ENCODE measurements around the gene TMEM250. TPM values are rescaled to one million over a fixed set of nuclear protein-coding genes. Genes with fewer than 3 reads are reported as not detected.

Gene TMEM250
- polyA plus RNA-seq, 1 donor = 27.2 TPM

GRCh38 chr9:136147038-136147889 lies 28.6 kb upstream of the TMEM250 start:
- DNase-seq = no peak

DNA sequence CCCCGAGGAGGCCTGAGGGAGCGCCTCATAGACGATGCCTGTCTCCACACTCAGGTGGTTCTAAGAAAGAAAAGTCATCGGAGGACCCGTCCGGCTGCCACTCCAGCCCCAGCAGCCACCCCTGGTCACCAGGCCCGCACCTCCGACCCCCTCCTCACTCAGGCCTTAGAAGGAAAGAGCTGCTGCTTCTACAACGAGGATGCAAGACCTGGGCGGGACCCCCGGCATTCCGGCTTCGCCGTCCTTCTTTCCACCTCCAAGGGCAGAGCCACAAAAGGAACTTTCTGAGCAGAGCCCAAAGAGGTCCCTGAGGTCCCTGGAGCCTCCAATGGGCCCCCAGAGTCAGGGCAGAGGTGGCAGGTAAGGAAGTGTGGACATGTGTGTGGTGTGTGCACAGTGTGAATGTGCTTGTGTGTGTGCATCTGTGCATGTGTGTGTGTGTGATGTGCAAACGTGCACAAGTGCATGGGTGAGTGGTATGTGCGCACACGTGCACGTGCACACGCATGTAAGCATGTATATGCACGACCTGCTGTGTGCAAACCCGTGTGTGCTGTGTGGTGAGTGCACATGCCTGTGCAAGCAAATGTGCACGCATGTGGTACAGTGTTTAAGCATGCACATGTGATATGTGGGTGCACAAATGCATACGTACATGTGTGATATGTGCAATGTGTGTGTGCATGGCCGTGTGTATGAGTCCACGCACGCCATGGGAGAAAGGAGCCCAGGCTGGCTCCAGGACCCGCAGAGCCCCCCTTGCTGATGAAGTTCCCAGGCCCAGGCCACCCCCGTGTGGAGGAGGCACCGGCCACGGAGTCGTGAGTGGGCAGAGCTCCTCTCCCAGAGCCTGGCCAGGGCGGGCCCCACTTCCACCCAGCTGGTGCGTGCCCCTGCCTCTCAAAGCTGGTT lies 27.7 kb upstream of the TMEM250 start:
- no peak for DNase-seq

- DNase-seq = no peak
These were observed 26.9 kb upstream of the TMEM250 start for GRCh38 chr9:136145580-136145979.

DNA sequence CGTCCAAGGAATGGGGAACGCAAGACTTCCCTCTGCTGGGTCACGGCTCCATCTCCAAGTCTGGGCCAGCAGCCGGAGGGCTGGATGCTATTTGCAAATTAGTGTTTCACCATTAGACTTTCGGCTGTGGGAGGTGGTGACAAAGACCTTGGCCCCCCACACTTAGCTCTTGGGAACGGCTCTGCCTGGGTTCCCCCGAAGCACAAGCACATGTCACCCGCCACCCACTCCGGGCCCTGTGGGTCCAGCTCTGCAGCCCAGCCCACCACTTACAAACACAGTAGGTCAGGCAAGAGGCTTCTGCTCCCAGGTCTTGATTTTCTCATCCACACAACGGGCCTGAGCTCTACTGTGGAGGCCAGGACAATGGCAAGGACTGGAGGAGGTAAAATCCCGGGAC lies 25.8 kb upstream of the TMEM250 start:
- DNase-seq = no peak

GRCh38 chr9:136143215-136144001 lies 24.7 kb upstream of the TMEM250 start:
- no peak for DNase-seq

GRCh38 chr9:136142859-136143214 lies 24.2 kb upstream of the TMEM250 start:
- no peak for DNase-seq

- no peak for DNase-seq
These were observed 23.7 kb upstream of the TMEM250 start for GRCh38 chr9:136142414-136142796.

- no peak for DNase-seq
These were observed 23.2 kb upstream of the TMEM250 start for GRCh38 chr9:136141682-136142413.

GRCh38 chr9:136140966-136141365 lies 22.3 kb upstream of the TMEM250 start:
- peak; percentile 67 for DNase-seq

DNA sequence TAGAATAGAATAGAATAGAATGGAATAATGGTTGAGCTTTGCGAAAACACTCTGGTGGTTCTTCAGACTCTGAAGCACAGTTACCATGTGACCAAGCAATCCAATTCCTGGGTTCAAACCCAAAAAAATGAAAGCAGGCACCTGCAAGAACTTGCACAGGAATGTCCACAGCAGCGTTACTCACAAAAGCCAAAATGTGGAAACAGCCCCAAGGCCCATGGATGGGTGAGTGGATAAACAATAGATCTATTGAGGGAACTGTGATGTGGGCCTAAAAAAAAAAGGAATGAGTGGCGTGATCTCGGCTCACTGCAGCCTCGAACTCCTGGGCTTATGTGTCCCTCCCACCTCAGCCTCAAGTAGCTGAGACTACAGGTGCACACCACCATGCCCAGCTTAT lies 21.4 kb upstream of the TMEM250 start:
- DNase-seq = no peak

DNA sequence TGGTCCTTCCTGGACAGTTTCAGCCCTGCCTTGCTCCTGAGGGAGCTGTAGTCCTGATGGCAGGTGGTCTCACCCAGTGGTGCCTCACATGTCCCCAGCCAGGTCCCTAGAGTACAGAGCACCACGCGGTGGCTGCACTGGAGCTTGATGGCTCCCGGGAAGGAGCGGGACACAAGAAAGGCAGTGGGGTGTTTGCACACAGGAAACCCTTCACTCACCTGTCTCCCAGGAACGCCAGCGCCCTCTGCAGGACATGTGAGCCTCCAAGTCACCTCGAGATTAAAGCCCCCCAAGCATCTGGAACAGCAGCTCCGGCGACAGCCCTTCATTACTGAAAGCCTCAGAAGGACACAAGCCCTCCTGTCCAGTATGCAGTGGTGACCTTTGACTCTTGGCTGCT lies 19.9 kb upstream of the TMEM250 start:
- DNase-seq = no peak

- no peak for DNase-seq
These were observed 18.9 kb upstream of the TMEM250 start for GRCh38 chr9:136137321-136138265.

- DNase-seq = no peak
These were observed 17.7 kb upstream of the TMEM250 start for GRCh38 chr9:136136127-136136925.

- no peak for DNase-seq
These were observed 16.9 kb upstream of the TMEM250 start for GRCh38 chr9:136135326-136136126.

DNA sequence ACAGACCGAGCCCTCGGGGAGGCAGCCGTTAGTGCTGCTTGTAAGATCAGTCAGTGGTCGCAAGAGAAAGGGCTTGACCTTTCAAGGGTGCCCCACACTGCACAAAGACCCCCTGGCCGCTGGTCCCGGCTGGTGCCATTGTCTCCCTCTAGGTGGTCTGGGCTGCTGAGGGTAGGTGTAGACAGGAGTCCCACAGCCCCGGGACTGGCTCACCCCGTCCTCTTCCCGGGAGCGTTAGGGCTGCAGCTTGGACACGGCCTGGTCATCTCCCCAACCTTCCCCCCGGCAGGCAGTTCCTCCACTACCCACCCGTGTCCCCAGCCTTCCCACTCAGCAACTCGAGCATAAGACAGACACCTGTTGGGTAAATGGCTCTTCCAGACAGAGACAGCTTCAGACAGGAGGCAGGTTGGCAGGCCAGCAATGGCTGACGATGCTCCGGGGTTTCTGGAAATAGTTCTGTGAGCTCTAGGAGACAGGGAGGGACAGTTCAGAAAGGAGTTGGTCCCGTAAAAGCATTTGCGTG lies 15.3 kb upstream of the TMEM250 start:
- DNase-seq = no peak

DNA sequence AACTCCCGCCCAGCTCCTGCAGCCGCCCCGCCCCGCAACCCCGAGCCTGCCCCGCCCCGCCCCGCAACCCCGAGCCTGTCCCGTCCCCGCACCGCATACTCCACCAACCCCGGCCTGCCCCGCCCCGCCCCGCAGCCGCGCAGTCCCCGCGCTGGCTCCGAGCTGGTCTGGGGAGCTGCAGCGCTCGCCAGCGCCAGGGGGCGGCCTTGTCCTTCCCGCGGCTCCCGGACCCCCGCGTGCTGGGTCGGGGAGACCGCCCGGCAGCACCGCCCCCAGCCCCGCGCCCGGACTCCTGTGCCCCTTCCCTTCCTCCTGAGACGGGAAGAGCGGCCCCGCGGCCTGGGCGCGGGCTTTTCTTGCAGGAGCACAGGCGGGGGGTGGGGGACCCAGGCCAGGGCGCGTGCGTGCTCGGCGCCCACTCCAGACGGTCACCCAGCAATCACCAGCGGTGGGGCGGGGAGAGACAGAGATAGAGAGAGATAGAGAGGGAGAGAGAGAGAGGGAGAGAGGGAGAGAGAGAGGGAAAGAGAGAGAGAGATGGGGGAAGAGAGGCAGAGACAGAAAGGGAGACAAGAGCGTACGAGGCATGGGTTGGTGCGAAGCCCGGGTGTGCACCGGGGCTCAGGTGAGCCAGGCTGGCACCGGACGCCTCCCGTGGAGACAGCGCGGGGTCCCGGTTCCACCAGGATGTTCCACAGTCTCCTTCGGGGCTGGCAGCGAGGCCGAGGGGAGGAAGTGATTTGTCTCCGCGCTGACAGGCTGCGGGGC lies 14.7 kb upstream of the TMEM250 start:
- DNase-seq = no peak

- DNase-seq = no peak
These were observed 13.9 kb upstream of the TMEM250 start for GRCh38 chr9:136132512-136133050.
